ENCODE measurements around the gene POMT2.

POMT2 gene

GRCh38 chr14:77259025-77259715 is 61.5 kb downstream of the POMT2 start:
- Histone ChIP-seq H3K27ac (ENCODE audit: low read depth, low read length, poor library complexity, severe bottlenecking) (no peak overlapping the region), H3K79me2 (ENCODE audit: insufficient read depth, low read length) (no peaks in the 10 kb centered on the region), H3K9me2 (ENCODE audit: low read depth, low read length) (no peaks in the 10 kb centered on the region), H3K9me3 (ENCODE audit: low read length) (no peaks in the 10 kb centered on the region), H3K4me2 (ENCODE audit: low read length) (no peak overlapping the region), H3K27me3 (ENCODE audit: insufficient read depth, low read length) (peaks cover 3% of the 10 kb centered on the region; the same call in 1 of the 2 replicates), H3F3A (ENCODE audit: insufficient read depth, low read length) (no peaks in the 10 kb centered on the region), H3K36me3 (ENCODE audit: insufficient read depth, low read length) (no peaks in the 10 kb centered on the region; the same call in 1 of the 2 replicates), H3K9ac (ENCODE audit: low read length) (no peak overlapping the region), H4K20me1 (ENCODE audit: insufficient read depth, low read length) (no peaks in the 10 kb centered on the region), H3K4me3 (ENCODE audit: low read depth, low read length, poor library complexity, severe bottlenecking) (no peak overlapping the region), H2AFZ (ENCODE audit: low read length) (no peak overlapping the region), H3K4me1 (ENCODE audit: insufficient read depth, low read length, severe bottlenecking) (no peaks in the 10 kb centered on the region)
- TF ChIP-seq EZH2 (IDR thresholded peaks at IDR 0.05; ENCODE audit: borderline replicate concordance, low read length) (no peak), CTCF (IDR thresholded peaks at IDR 0.05; ENCODE audit: low read length) (no peak)

DNA sequence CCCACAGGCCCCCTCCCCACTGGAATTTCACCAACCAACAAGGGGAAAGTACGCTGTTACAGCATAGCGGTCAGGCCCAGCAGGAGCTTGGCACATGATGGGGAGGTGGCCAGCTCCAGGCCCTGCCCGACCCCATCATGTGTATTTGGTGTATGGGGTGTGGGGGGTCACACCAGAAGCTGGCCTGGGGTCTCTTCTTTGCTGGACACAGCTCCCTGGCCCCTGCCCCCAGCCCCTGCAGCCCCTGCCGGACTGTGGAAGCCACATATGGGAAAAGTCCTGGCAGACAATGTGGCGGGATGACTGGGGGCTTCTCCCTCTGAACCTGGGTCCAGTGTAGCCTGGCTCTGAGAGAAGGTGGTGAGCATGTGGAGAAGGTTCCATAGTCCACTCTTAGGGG is 62.1 kb downstream of the POMT2 start:
- no peaks in the 10 kb centered on the region for H3K4me1 ChIP-seq (ENCODE audit: insufficient read depth, low read length, severe bottlenecking)
- no peaks in the 10 kb centered on the region for H3K9me2 ChIP-seq (ENCODE audit: low read depth, low read length)
- H3K4me2 ChIP-seq (ENCODE audit: low read length), result no peak overlapping the region
- no peak overlapping the region for H3K27ac ChIP-seq (ENCODE audit: low read depth, low read length, poor library complexity, severe bottlenecking)
- TF ChIP-seq CTCF (IDR thresholded peaks at IDR 0.05; ENCODE audit: low read length) (no peak), EZH2 (IDR thresholded peaks at IDR 0.05; ENCODE audit: borderline replicate concordance, low read length) (no peak)
- no peak overlapping the region for H2AFZ ChIP-seq (ENCODE audit: low read length)
- no peaks in the 10 kb centered on the region; the same call in 1 of the 2 replicates for H3K36me3 ChIP-seq (ENCODE audit: insufficient read depth, low read length)
- H3K27me3 ChIP-seq (ENCODE audit: insufficient read depth, low read length), result peaks cover 3% of the 10 kb centered on the region; the same call in 1 of the 2 replicates
- no peaks in the 10 kb centered on the region for H4K20me1 ChIP-seq (ENCODE audit: insufficient read depth, low read length)
- no peaks in the 10 kb centered on the region for H3F3A ChIP-seq (ENCODE audit: insufficient read depth, low read length)
- H3K9ac ChIP-seq (ENCODE audit: low read length), result no peak overlapping the region
- no peaks in the 10 kb centered on the region for H3K9me3 ChIP-seq (ENCODE audit: low read length)
- H3K4me3 ChIP-seq (ENCODE audit: low read depth, low read length, poor library complexity, severe bottlenecking), result no peak overlapping the region
- no peaks in the 10 kb centered on the region for H3K79me2 ChIP-seq (ENCODE audit: insufficient read depth, low read length)

GRCh38 chr14:77257700-77258099 is 63.0 kb downstream of the POMT2 start:
- no peak for TF ChIP-seq CTCF (IDR thresholded peaks at IDR 0.05; ENCODE audit: low read length)
- H3K27me3 ChIP-seq (ENCODE audit: insufficient read depth, low read length), result peaks cover 3% of the 10 kb centered on the region; the same call in 1 of the 2 replicates
- H2AFZ ChIP-seq (ENCODE audit: low read length), result no peak overlapping the region
- no peaks in the 10 kb centered on the region; the same call in 1 of the 2 replicates for H3K36me3 ChIP-seq (ENCODE audit: insufficient read depth, low read length)
- no peak overlapping the region for H3K4me2 ChIP-seq (ENCODE audit: low read length)
- H3K79me2 ChIP-seq (ENCODE audit: insufficient read depth, low read length), result no peaks in the 10 kb centered on the region
- H3K9ac ChIP-seq (ENCODE audit: low read length), result no peak overlapping the region
- no peak overlapping the region for H3K27ac ChIP-seq (ENCODE audit: low read depth, low read length, poor library complexity, severe bottlenecking)
- no peaks in the 10 kb centered on the region for H3F3A ChIP-seq (ENCODE audit: insufficient read depth, low read length)
- no peaks in the 10 kb centered on the region for H3K4me1 ChIP-seq (ENCODE audit: insufficient read depth, low read length, severe bottlenecking)
- H4K20me1 ChIP-seq (ENCODE audit: insufficient read depth, low read length), result no peaks in the 10 kb centered on the region
- no peaks in the 10 kb centered on the region for H3K9me2 ChIP-seq (ENCODE audit: low read depth, low read length)
- no peak overlapping the region for H3K4me3 ChIP-seq (ENCODE audit: low read depth, low read length, poor library complexity, severe bottlenecking)
- H3K9me3 ChIP-seq (ENCODE audit: low read length), result no peaks in the 10 kb centered on the region
